ENCODE measurements around the gene PTPA. TPM values are rescaled to one million over a fixed set of nuclear protein-coding genes. Genes with fewer than 3 reads are reported as not detected.

Gene PTPA
- total and polyA plus RNA-seq, 2 donors (not counting 1 experiment from before 2014, with no cell fraction given), result 35.0 to 73.9 TPM

GRCh38 chr9:129140397-129141065 is 29.3 kb downstream of the PTPA start:
- 9% methylated on average over 8 of the region's 8 CpGs for WGBS (ENCODE audit: insufficient coverage)
- Mint-ChIP-seq H3K4me1 (peaks cover 47% of the 10 kb centered on the region), H3K9me3 (ENCODE audit: insufficient read depth) (no peaks in the 10 kb centered on the region), H3K27me3 (no peaks in the 10 kb centered on the region), H3K4me3 (peak overlapping the region; percentile 90), H3K27ac (peak overlapping the region; percentile 94)
- H3K27me3 ChIP-seq (replicated peaks in 1 of 4; ENCODE audit: control extremely low read depth in 1 of 4, control insufficient read depth in 3 of 4, insufficient read depth in 4 of 4, low read length in 3 of 4), result no peaks in the 10 kb centered on the region
- H3K79me2 ChIP-seq (ENCODE audit: control insufficient read depth, insufficient read depth, low read length), result peaks cover 34% of the 10 kb centered on the region
- TF ChIP-seq EZH2 (IDR thresholded peaks at IDR 0.05; ENCODE audit: borderline replicate concordance, insufficient read depth, low read depth, low read length, poor library complexity, severe bottlenecking) (no peak), CTCF (IDR thresholded peaks at IDR 0.05) (no peak)
- peak overlapping the region; percentile 79 for H2AFZ ChIP-seq (ENCODE audit: insufficient read depth, low read depth, low read length, poor library complexity, severe bottlenecking)
- CTCF ChIA-PET, result interaction anchor here (0.8 to 18.9 kb wide), 25 partner anchors 8 to 988 kb away, joined by 3 to 382 read pairs (median 4); partner anchors contain the start of genes C9orf50, CRAT, IER5L and NTMT1
- peaks cover 43 to 50% of the 10 kb centered on the region in 2 donors for H3K4me1 ChIP-seq (ENCODE audit: control insufficient read depth in 2 of 2, insufficient read depth in 2 of 2, low read length in 2 of 2)
- peaks cover 8% of the 10 kb centered on the region for H4K20me1 ChIP-seq (ENCODE audit: control insufficient read depth, insufficient read depth, low read length, poor library complexity, severe bottlenecking)
- H3K9ac ChIP-seq (ENCODE audit: low read length), result peak overlapping the region; percentile 66
- no peaks in the 10 kb centered on the region for H3K9me3 ChIP-seq (ENCODE audit: control extremely low read depth in 1 of 3, control insufficient read depth in 2 of 3, insufficient read depth in 1 of 3, low read length in 2 of 3)
- peak overlapping the region in 4 of 5 experiments; percentile 43 to 64 (median 60) for H3K4me3 ChIP-seq (ENCODE audit: control extremely low read depth in 1 of 5, extremely low read depth in 1 of 5, insufficient read depth in 1 of 5, low read depth in 2 of 5, low read length in 4 of 5)
- DNase-seq, result peak; percentile 29
- peak overlapping the region; percentile 94 for H3K4me2 ChIP-seq (replicated peaks; ENCODE audit: low read depth, low read length, poor library complexity, severe bottlenecking)
- peaks cover 0 to 47% of the 10 kb centered on the region in 2 experiments for H3K36me3 ChIP-seq (replicated peaks in 1 of 2; ENCODE audit: control extremely low read depth in 1 of 2, control insufficient read depth in 1 of 2, extremely low read depth in 1 of 2, insufficient read depth in 2 of 2, low read length in 1 of 2)
- POLR2A ChIA-PET, result interaction anchor here (0.5 to 2.6 kb wide), 13 partner anchors 9 to 644 kb away, joined by 3 to 22 read pairs (median 5); partner anchors contain the start of genes CRAT, IER5L, NTMT1 and PTPA
- intact Hi-C loops (cut with micrococcal nuclease), result loop anchor here (1.0 to 2.0 kb wide), 7 partner anchors 29 to 748 kb away; partner anchors contain the start of genes NTMT1 and PTPA
- peak; percentile 12 for ATAC-seq (ENCODE audit: low read depth)
- H3K27ac ChIP-seq (ENCODE audit: low read length in 2 of 2), result peak overlapping the region; percentile 97 to 100
